K562 (cell line): ENCODE results near the gene THADA. TPM values are rescaled to one million over a fixed set of nuclear protein-coding genes. Genes with fewer than 3 reads are reported as not detected.

Experiments
- HSF4 ChIP-seq: fragments of 250-450 bp; sonication (Bioruptor Pico); IDR thresholded peaks from 2 replicates; pipeline ENCODE4 v2.1.2; 2022; ENCODE audit warnings: mild to moderate bottlenecking, moderate library complexity, borderline replicate concordance
- NR2F6 ChIP-seq: fragments of 450-650 bp; formaldehyde crosslinking; IDR thresholded peaks from 2 replicates; pipeline ENCODE4 v1.4.0; 2020; ENCODE audit warnings: mild to moderate bottlenecking
- POLR2AphosphoS2 ChIP-seq: IDR thresholded peaks from 2 replicates; pipeline ENCODE4 v1.6.1; 2012; ENCODE audit warnings: low read length, improper control_type of control experiment
- ZNF696 ChIP-seq: fragments of 250-450 bp; sonication (Bioruptor Pico); conservative IDR thresholded peaks from 2 replicates; pipeline ENCODE4 v1.4.0; 2020; ENCODE audit warnings: mild to moderate bottlenecking, moderate library complexity
- polyA plus RNA-seq, 8 experiments: library from polyadenylated mRNA; depleted of rRNA in 4 of 8; stranded (reverse) in 5 of 8; unstranded in 3 of 8; fragments of >200 nt; fragmentation: Nextera tagmentation in 2 of 8; fragmentation: Illumina TruSeq in 1 of 8; extraction: Ambion mirVana in 2 of 8; extraction: Trizol in 1 of 8; gene quantifications; 2 replicates each; pipeline versions ENCODE4 v1.2.1 to v1.2.3, GENCODE V29; 2011 to 2014; ENCODE audit warnings: inconsistent platforms in 1 of 8, missing spikeins in 1 of 8
- total RNA-seq, 7 experiments: library from RNA; depleted of rRNA in 6 of 7; stranded (reverse); fragments of >200 nt in 6 of 7; fragmentation: Illumina TruSeq in 2 of 7; extraction: Trizol in 2 of 7; gene quantifications; 2 replicates each; pipeline versions ENCODE4 v1.2.1 to v1.2.3, GENCODE V29; 2011 to 2021; ENCODE audit warnings: low replicate concordance in 1 of 7
- TF ChIP-seq, protein P1 (sequence below): sonication (generic); formaldehyde crosslinking; IDR thresholded peaks from 2 replicates; pipeline ENCODE4 v1.8.1; 2022; ENCODE audit warnings: missing genetic modification reagents
- TF ChIP-seq, protein P2 (sequence below): fragments of 450-650 bp; formaldehyde crosslinking; IDR thresholded peaks from 2 replicates; pipeline ENCODE4 v1.4.0; 2022; ENCODE audit warnings: missing genetic modification characterization
- TF ChIP-seq, protein P3 (sequence below): fragments of 200-800 bp; sonication (Bioruptor generic); IDR thresholded peaks from 2 replicates; pipeline ENCODE4 v1.6.1; 2016; ENCODE audit warnings: missing genetic modification characterization, missing compliant biosample characterization
- TF ChIP-seq, protein P4 (sequence below), 2 experiments: fragments of 450-650 bp in 1 of 2; sonication (generic) in 1 of 2; formaldehyde crosslinking in 1 of 2; IDR thresholded peaks in 1 of 2; conservative IDR thresholded peaks in 1 of 2; 2 replicates each; pipeline versions ENCODE4 v1.6.1 to v1.8.1; 2016 to 2023; ENCODE audit warnings: mild to moderate bottlenecking in 2 of 2, moderate library complexity in 2 of 2, inconsistent platforms in 1 of 2, missing genetic modification reagents in 1 of 2
- TF ChIP-seq, protein P5 (sequence below): fragments of 250-450 bp; sonication (Bioruptor Pico); IDR thresholded peaks from 2 replicates; pipeline ENCODE4 v1.5.0; 2021; ENCODE audit warnings: mild to moderate bottlenecking, moderate library complexity

Gene THADA
- total and polyA plus RNA-seq, 9 of the 15 experiments (the other 6 are each of a cell fraction or from before 2014, with no cell fraction given), result 17.8 to 34.7 (median 31.9) TPM

DNA sequence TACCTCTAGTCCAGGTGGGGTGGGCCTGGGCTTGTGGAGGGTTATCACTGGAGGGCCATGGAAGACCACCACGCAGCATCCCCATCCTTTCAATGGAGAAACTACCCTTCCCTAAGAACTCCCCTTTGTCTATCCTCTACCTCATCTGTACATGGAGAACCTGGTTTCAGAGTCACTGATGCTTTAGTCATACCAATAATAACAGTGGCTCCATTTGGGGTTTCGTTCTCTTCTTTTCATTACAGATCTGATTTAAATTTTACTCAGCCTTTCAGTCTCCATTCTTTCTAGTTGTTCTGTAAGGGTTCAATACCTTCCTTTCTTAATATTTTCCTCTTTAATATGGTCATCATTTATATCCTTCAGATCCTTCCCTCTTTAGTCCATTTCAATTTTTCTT, 314.8 kb downstream of the THADA start (continued):
- TF ChIP-seq, protein P1, sequence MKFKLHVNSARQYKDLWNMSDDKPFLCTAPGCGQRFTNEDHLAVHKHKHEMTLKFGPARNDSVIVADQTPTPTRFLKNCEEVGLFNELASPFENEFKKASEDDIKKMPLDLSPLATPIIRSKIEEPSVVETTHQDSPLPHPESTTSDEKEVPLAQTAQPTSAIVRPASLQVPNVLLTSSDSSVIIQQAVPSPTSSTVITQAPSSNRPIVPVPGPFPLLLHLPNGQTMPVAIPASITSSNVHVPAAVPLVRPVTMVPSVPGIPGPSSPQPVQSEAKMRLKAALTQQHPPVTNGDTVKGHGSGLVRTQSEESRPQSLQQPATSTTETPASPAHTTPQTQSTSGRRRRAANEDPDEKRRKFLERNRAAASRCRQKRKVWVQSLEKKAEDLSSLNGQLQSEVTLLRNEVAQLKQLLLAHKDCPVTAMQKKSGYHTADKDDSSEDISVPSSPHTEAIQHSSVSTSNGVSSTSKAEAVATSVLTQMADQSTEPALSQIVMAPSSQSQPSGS (CRISPR knock-in tag), result no peak
- TF ChIP-seq, protein P2, sequence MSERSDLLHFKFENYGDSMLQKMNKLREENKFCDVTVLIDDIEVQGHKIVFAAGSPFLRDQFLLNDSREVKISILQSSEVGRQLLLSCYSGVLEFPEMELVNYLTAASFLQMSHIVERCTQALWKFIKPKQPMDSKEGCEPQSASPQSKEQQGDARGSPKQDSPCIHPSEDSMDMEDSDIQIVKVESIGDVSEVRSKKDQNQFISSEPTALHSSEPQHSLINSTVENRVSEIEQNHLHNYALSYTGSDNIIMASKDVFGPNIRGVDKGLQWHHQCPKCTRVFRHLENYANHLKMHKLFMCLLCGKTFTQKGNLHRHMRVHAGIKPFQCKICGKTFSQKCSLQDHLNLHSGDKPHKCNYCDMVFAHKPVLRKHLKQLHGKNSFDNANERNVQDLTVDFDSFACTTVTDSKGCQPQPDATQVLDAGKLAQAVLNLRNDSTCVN (CRISPR knock-in tag), result no peak
- TF ChIP-seq HSF4 (CRISPR knock-in tag) (no peak), NR2F6 (CRISPR knock-in tag) (no peak), POLR2AphosphoS2 (no peak), ZNF696 (CRISPR knock-in tag) (no peak)
- TF ChIP-seq, protein P3, sequence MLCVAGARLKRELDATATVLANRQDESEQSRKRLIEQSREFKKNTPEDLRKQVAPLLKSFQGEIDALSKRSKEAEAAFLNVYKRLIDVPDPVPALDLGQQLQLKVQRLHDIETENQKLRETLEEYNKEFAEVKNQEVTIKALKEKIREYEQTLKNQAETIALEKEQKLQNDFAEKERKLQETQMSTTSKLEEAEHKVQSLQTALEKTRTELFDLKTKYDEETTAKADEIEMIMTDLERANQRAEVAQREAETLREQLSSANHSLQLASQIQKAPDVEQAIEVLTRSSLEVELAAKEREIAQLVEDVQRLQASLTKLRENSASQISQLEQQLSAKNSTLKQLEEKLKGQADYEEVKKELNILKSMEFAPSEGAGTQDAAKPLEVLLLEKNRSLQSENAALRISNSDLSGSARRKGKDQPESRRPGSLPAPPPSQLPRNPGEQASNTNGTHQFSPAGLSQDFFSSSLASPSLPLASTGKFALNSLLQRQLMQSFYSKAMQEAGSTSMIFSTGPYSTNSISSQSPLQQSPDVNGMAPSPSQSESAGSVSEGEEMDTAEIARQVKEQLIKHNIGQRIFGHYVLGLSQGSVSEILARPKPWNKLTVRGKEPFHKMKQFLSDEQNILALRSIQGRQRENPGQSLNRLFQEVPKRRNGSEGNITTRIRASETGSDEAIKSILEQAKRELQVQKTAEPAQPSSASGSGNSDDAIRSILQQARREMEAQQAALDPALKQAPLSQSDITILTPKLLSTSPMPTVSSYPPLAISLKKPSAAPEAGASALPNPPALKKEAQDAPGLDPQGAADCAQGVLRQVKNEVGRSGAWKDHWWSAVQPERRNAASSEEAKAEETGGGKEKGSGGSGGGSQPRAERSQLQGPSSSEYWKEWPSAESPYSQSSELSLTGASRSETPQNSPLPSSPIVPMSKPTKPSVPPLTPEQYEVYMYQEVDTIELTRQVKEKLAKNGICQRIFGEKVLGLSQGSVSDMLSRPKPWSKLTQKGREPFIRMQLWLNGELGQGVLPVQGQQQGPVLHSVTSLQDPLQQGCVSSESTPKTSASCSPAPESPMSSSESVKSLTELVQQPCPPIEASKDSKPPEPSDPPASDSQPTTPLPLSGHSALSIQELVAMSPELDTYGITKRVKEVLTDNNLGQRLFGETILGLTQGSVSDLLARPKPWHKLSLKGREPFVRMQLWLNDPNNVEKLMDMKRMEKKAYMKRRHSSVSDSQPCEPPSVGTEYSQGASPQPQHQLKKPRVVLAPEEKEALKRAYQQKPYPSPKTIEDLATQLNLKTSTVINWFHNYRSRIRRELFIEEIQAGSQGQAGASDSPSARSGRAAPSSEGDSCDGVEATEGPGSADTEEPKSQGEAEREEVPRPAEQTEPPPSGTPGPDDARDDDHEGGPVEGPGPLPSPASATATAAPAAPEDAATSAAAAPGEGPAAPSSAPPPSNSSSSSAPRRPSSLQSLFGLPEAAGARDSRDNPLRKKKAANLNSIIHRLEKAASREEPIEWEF (CRISPR knock-in tag), result no peak
- TF ChIP-seq, protein P4, sequence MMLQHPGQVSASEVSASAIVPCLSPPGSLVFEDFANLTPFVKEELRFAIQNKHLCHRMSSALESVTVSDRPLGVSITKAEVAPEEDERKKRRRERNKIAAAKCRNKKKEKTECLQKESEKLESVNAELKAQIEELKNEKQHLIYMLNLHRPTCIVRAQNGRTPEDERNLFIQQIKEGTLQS (IDR thresholded peaks at IDR 0.05), result no peak
- TF ChIP-seq, protein P4 (CRISPR knock-in tag; conservative IDR thresholded peaks at IDR 0.05), result no peak
- TF ChIP-seq, protein P5, sequence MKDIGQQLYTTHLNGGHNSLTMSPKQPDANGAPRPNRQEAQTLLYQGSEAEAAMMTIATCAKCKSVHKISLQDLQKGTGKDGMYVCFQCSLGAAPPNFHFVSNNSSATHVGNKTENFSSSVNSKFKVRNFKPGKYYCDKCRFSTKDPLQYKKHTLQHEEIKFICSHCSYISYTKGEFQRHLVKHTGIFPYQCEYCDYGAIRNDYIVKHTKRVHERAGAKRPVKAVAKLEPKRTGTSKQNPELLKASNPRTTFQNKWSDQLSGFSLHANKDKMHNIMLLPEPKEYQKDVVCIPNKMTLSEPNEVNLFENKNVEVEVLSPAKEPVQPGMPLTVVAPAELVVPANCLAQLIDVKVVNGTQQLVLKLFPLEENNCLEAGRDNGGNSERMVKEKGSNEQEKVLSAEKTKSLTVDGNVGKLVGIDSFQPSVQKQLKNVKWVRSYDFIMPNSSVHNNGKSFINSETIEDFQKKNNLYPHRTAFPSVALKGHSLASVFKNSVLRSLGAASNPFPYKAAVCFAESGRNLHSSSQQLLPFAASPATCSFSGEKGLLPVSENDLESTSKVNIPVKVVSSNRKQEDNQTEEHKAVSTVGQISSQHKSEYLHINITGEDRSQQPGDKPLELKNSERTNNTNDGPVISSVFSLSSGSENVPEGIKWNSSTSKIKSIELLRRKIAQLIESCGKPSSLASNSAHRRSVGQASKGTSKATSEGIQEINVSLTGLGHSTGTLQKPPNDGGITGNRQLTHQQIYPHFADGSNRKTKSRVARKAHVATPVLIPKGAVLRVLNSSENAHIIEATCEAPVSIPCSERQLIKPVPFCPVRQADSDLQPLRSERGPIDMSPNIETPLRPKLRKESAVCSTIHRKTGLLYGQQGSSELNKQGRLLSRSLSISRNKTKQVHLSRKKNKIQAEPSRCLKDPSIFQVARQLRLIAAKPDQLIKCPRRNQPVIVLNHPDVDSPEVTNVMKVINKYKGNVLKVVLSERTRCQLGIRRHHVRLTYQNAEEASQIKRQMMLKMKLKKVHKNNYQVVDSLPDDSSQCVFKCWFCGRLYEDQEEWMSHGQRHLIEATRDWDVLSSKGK (CRISPR knock-in tag), result no peak
